ENCODE results near the gene SLC27A5.

SLC27A5 gene, protein sequence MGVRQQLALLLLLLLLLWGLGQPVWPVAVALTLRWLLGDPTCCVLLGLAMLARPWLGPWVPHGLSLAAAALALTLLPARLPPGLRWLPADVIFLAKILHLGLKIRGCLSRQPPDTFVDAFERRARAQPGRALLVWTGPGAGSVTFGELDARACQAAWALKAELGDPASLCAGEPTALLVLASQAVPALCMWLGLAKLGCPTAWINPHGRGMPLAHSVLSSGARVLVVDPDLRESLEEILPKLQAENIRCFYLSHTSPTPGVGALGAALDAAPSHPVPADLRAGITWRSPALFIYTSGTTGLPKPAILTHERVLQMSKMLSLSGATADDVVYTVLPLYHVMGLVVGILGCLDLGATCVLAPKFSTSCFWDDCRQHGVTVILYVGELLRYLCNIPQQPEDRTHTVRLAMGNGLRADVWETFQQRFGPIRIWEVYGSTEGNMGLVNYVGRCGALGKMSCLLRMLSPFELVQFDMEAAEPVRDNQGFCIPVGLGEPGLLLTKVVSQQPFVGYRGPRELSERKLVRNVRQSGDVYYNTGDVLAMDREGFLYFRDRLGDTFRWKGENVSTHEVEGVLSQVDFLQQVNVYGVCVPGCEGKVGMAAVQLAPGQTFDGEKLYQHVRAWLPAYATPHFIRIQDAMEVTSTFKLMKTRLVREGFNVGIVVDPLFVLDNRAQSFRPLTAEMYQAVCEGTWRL

DNA sequence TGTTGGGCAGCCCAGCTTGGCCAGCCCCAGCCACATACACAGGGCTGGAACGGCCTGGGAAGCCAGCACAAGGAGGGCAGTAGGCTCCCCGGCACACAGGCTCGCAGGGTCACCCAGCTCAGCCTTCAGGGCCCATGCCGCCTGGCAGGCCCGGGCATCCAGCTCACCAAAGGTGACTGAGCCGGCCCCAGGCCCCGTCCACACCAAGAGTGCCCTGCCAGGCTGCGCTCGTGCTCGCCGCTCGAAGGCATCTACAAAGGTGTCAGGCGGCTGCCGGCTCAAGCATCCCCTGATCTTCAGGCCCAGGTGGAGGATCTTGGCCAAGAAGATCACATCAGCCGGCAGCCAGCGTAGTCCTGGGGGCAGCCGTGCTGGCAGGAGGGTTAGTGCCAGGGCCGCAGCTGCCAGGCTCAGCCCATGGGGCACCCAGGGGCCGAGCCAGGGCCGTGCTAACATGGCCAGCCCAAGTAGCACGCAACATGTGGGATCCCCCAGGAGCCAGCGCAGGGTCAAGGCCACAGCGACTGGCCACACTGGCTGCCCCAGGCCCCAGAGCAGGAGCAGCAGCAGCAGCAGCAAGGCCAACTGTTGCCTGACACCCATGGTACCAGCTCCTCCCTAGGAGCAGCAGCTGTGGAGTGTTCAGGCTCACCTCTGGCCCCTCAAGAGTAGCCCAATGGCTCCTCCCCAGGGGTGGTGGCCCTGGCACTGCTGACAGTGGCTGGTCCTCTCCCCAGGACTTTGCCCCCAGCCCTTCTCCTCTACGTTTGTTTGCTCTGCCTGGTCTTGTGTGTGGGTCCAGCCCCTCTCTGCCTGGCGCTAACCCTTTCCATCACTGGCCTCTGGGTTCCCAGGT is at the start of gene SLC27A5:
SLC27A5 (minus strand) TSS at position 640 of the 856 bp plus-strand sequence; CDS start at position 603, 37 bp downstream.
- H3K4me3 ChIP-seq (ENCODE audit: low read length), result no peak within 1 kb of the TSS
- peaks cover 1% of the 10 kb centered on the region for H3K36me3 ChIP-seq (ENCODE audit: control insufficient read depth, insufficient read depth, low read length, severe bottlenecking)
- peaks cover 20% of the 10 kb centered on the region for H3K4me1 ChIP-seq (ENCODE audit: control insufficient read depth, insufficient read depth, low read length)
- H3K9me3 ChIP-seq (ENCODE audit: control insufficient read depth, low read length), result no peaks in the 10 kb centered on the region
- peak within 1 kb of the TSS; percentile 27 for H3K9ac ChIP-seq (ENCODE audit: low read length)
- no peaks in the 10 kb centered on the region for H3K27me3 ChIP-seq (replicated peaks; ENCODE audit: control insufficient read depth, insufficient read depth, low read length)
- DNase-seq (ENCODE audit: low read depth), result no peak

DNA sequence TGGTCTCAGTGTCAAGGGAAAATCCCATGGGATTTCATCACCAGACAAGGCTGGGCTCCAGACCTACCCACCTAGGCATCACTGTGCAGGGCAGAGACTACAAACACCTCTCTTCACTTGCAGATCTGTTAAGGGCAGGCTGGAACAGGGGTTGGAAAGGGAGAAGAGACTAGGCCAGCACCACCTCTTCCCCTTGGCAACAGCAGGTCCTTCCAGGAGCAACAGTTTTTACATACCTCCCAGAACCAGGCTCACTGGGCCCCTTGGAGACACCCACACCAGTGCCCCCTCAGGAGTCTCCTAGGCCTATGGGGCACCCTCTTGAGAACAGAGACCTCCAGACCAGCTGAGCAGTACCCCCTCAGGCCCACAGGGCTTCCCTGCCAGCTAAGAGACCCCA is 49.1 kb upstream of the SLC27A5 start:
- H3K9ac ChIP-seq (ENCODE audit: low read length), result no peak overlapping the region
- DNase-seq (ENCODE audit: low read depth), result no peak
- H3K4me3 ChIP-seq (ENCODE audit: low read length), result no peak overlapping the region
- H3K4me1 ChIP-seq (ENCODE audit: control insufficient read depth, insufficient read depth, low read length), result peaks cover 43% of the 10 kb centered on the region
- no peaks in the 10 kb centered on the region for H3K27me3 ChIP-seq (replicated peaks; ENCODE audit: control insufficient read depth, insufficient read depth, low read length)
- H3K36me3 ChIP-seq (ENCODE audit: control insufficient read depth, insufficient read depth, low read length, severe bottlenecking), result peaks cover 12% of the 10 kb centered on the region
- no peaks in the 10 kb centered on the region for H3K9me3 ChIP-seq (ENCODE audit: control insufficient read depth, low read length)

DNA sequence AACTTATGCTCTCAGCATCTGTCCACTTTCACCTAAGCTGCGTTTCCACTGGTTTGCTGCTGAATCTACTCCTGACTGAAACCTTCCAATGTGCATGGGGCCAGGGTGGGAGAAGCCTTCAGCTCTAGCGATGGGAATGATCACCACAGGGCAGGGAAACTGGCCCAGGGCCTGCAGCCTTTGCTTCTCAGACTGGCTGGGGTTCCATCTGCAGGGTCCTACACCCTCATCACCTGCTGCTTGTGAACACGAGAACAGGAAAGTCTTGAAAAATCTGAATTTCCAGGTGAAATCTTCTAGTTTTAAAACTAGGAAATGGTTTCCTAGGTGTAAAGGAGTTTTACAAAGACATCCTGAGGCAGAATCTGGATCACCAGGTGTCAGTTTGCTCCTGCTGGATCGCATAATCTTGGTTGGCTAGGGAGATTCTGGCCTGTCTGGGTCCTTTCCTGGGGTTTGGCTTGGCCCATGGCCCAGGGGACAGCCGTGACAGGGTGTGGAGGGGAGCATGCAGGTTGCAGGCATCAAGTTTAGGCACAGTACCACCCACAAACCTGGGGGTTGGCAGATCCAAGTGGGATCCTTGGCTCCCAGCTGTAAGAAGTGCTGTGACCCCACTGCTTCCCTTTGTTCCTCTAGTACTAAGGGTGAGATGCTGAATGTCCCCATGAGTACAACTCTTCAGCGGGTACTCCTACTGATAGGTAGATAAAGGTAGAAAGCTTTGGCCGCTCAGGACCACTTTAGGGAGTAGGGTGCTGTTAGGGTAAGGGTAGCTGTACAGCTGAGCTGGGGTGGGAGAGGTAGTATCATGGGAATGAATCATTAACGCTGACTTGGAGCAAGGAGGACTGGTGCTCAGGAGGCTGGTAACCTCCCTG is 48.5 kb upstream of the SLC27A5 start:
- Histone ChIP-seq H3K36me3 (ENCODE audit: control insufficient read depth, insufficient read depth, low read length, severe bottlenecking) (peaks cover 16% of the 10 kb centered on the region), H3K9me3 (ENCODE audit: control insufficient read depth, low read length) (no peaks in the 10 kb centered on the region), H3K4me1 (ENCODE audit: control insufficient read depth, insufficient read depth, low read length) (peaks cover 48% of the 10 kb centered on the region), H3K27me3 (replicated peaks; ENCODE audit: control insufficient read depth, insufficient read depth, low read length) (no peaks in the 10 kb centered on the region), H3K4me3 (ENCODE audit: low read length) (peak overlapping the region; percentile 92), H3K9ac (ENCODE audit: low read length) (peak overlapping the region; percentile 98)
- DNase-seq (ENCODE audit: low read depth), result no peak

- peak; percentile 94 for DNase-seq (ENCODE audit: low read depth)
- Histone ChIP-seq H3K4me1 (ENCODE audit: control insufficient read depth, insufficient read depth, low read length) (peaks cover 50% of the 10 kb centered on the region), H3K9ac (ENCODE audit: low read length) (peak overlapping the region; percentile 98), H3K4me3 (ENCODE audit: low read length) (peak overlapping the region; percentile 92), H3K27me3 (replicated peaks; ENCODE audit: control insufficient read depth, insufficient read depth, low read length) (no peaks in the 10 kb centered on the region), H3K36me3 (ENCODE audit: control insufficient read depth, insufficient read depth, low read length, severe bottlenecking) (peaks cover 16% of the 10 kb centered on the region), H3K9me3 (ENCODE audit: control insufficient read depth, low read length) (no peaks in the 10 kb centered on the region)
Observed at GRCh38 chr19:58559275-58560006, 47.6 kb upstream of the SLC27A5 start.

GRCh38 chr19:58558623-58559274 is 47.0 kb upstream of the SLC27A5 start:
- Histone ChIP-seq H3K4me3 (ENCODE audit: low read length) (peak overlapping the region; percentile 92), H3K36me3 (ENCODE audit: control insufficient read depth, insufficient read depth, low read length, severe bottlenecking) (peaks cover 16% of the 10 kb centered on the region), H3K4me1 (ENCODE audit: control insufficient read depth, insufficient read depth, low read length) (peaks cover 56% of the 10 kb centered on the region), H3K27me3 (replicated peaks; ENCODE audit: control insufficient read depth, insufficient read depth, low read length) (no peaks in the 10 kb centered on the region), H3K9me3 (ENCODE audit: control insufficient read depth, low read length) (no peaks in the 10 kb centered on the region), H3K9ac (ENCODE audit: low read length) (peak overlapping the region; percentile 98)
- peak; percentile 99 for DNase-seq (ENCODE audit: low read depth)

- peaks cover 57% of the 10 kb centered on the region for H3K4me1 ChIP-seq (ENCODE audit: control insufficient read depth, insufficient read depth, low read length)
- peaks cover 16% of the 10 kb centered on the region for H3K36me3 ChIP-seq (ENCODE audit: control insufficient read depth, insufficient read depth, low read length, severe bottlenecking)
- H3K9ac ChIP-seq (ENCODE audit: low read length), result peak within 1 kb of the TSS; percentile 98
- H3K4me3 ChIP-seq (ENCODE audit: low read length), result peak within 1 kb of the TSS; percentile 92
- H3K27me3 ChIP-seq (replicated peaks; ENCODE audit: control insufficient read depth, insufficient read depth, low read length), result no peaks in the 10 kb centered on the region
- no peaks in the 10 kb centered on the region for H3K9me3 ChIP-seq (ENCODE audit: control insufficient read depth, low read length)
- DNase-seq (ENCODE audit: low read depth), result peak; percentile 67
Observed at GRCh38 chr19:58558066-58558622, 46.4 kb upstream of the SLC27A5 start, which contains the start of gene UBE2M. Gene UBE2M, minus strand, starts transcription at chr19:58558611. Its CDS starts 230 bp downstream, at chr19:58558381.

DNA sequence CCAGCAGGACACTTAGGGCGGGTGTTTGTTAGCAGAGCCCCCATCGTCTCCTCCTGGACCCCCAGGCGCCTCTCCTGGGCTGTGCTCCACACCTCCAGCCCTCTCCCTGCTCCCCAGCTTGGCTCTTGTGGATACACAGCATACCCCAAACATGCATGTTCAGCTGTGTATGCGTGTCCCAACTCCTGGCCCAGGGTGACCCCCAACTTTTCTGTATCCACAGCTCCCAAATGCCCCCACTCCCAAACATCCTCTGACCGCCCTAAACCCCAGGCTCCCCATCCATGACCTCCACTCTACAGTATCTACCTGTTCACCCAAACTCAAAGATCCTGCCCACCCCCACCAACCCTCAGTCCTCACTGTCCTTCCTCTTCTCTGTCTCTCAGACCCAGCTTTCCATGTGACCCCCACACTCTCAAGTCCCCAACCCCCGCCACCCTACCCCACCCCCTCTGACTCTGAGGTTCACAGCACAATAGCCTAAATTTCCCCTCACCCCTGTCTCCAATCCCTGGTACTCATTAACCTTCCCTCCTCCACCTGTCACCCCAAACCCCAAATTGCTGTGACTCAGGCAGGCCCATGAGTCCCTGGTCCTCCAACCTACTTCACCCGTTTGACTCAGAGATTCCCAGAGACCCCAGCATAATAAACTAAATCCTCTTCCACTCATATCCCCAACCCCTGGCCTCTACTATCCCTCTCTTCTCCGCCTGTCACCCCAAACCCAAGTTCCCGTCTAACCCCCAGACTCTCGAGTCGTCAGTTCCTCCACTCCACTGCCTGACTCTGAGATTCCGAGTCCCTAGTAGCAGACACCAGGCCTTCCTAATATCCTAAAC is 45.7 kb upstream of the SLC27A5 start:
- Histone ChIP-seq H3K9me3 (ENCODE audit: control insufficient read depth, low read length) (no peaks in the 10 kb centered on the region), H3K4me1 (ENCODE audit: control insufficient read depth, insufficient read depth, low read length) (peaks cover 50% of the 10 kb centered on the region), H3K27me3 (replicated peaks; ENCODE audit: control insufficient read depth, insufficient read depth, low read length) (no peaks in the 10 kb centered on the region), H3K9ac (ENCODE audit: low read length) (peak overlapping the region; percentile 98), H3K36me3 (ENCODE audit: control insufficient read depth, insufficient read depth, low read length, severe bottlenecking) (peaks cover 22% of the 10 kb centered on the region), H3K4me3 (ENCODE audit: low read length) (peak overlapping the region; percentile 92)
- peak; percentile 18 for DNase-seq (ENCODE audit: low read depth)

DNA sequence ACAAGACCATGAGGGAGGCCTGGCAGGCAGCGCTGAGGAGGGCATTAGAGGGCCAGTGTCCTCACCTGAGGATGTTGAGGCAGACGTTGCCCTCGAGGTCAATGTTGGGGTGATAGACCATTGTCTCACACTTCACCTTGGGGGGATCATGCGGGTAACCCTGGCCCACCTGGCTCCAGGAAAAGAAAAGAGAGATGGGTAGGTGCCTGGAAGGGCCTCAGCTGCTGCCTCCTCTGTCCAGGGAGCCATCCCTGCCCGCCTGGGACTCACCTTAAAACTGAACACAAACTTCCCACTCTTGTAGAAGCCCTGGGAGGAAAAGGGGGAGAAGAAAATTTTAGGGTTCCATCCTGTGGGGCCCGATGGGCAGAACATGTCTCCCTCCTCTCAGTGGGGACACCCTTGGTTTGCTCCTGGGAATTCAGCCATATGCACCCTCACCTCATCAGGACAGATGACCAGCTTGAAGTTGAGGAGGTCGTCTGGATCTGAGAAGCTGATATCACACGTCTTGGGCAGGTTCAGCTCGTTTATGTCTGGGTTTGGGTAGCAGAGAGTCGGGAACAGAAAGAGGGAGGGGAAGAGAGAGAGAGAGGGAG is 44.9 kb upstream of the SLC27A5 start:
- DNase-seq (ENCODE audit: low read depth), result no peak
- Histone ChIP-seq H3K9me3 (ENCODE audit: control insufficient read depth, low read length) (no peaks in the 10 kb centered on the region), H3K9ac (ENCODE audit: low read length) (peak overlapping the region; percentile 98), H3K27me3 (replicated peaks; ENCODE audit: control insufficient read depth, insufficient read depth, low read length) (no peaks in the 10 kb centered on the region), H3K4me3 (ENCODE audit: low read length) (peak overlapping the region; percentile 92), H3K36me3 (ENCODE audit: control insufficient read depth, insufficient read depth, low read length, severe bottlenecking) (peaks cover 29% of the 10 kb centered on the region), H3K4me1 (ENCODE audit: control insufficient read depth, insufficient read depth, low read length) (peaks cover 43% of the 10 kb centered on the region)
